Measurements from ENCODE around the gene ZFAND4. TPM values are rescaled to one million over a fixed set of nuclear protein-coding genes. Genes with fewer than 3 reads are reported as not detected.

The ZFAND4 gene
- total RNA-seq, 1 experiment from 2014 or later, result 18.3 TPM

DNA sequence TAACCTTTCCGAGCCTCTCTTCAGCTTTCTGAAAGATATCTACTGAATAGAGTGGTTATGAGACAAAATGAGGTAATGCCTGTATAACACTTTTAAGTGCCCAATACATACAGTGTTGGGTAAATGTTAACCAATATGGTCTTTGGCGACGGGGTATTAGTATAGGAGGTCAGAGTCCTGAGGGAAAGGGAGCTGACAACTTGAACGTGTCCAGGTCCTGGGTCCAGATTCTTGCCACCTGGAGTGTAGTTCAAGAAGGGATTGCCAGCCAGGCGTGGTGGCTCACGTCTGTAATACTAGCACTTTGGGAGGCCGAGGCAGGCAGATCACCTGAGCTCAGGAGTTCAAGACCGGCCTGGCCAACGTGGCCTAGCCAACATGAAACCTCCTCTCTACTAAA, 76.0 kb downstream of the ZFAND4 start:
- ChIA-PET POLR2A (no interaction called here), CTCF (no interaction called here)
- no peak overlapping the region for H3K27ac Mint-ChIP-seq
- peaks cover 6% of the 10 kb centered on the region; the same call in 1 of the 2 replicates for H3K36me3 Mint-ChIP-seq
- H3K4me1 Mint-ChIP-seq, result peaks cover 17% of the 10 kb centered on the region
- DNase-seq (ENCODE audit: low spot score), result no peak
- TF ChIP-seq NFE2L1 (CRISPR knock-in tag; IDR thresholded peaks at IDR 0.05) (no peak), ZNF263 (CRISPR knock-in tag; IDR thresholded peaks at IDR 0.05; ENCODE audit: low read depth) (no peak), ZBTB21 (CRISPR knock-in tag; IDR thresholded peaks at IDR 0.05; ENCODE audit: borderline replicate concordance) (no peak), PRRX2 (CRISPR knock-in tag; IDR thresholded peaks at IDR 0.05) (no peak), ZSCAN18 (CRISPR knock-in tag; IDR thresholded peaks at IDR 0.05) (no peak), ATF1 (CRISPR knock-in tag; IDR thresholded peaks at IDR 0.05) (no peak), NR3C1 (CRISPR knock-in tag; conservative IDR thresholded peaks at IDR 0.05; ENCODE audit: low read depth) (no peak), ZNF138 (CRISPR knock-in tag; conservative IDR thresholded peaks at IDR 0.05) (no peak), ZNF416 (CRISPR knock-in tag; IDR thresholded peaks at IDR 0.05) (no peak), NFYB (CRISPR knock-in tag; conservative IDR thresholded peaks at IDR 0.05; ENCODE audit: low read depth) (no peak)
- TF ChIP-seq, protein P1, sequence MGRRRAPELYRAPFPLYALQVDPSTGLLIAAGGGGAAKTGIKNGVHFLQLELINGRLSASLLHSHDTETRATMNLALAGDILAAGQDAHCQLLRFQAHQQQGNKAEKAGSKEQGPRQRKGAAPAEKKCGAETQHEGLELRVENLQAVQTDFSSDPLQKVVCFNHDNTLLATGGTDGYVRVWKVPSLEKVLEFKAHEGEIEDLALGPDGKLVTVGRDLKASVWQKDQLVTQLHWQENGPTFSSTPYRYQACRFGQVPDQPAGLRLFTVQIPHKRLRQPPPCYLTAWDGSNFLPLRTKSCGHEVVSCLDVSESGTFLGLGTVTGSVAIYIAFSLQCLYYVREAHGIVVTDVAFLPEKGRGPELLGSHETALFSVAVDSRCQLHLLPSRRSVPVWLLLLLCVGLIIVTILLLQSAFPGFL (CRISPR knock-in tag; IDR thresholded peaks at IDR 0.05; ENCODE audit: borderline replicate concordance), result no peak
- TF ChIP-seq, protein P2, sequence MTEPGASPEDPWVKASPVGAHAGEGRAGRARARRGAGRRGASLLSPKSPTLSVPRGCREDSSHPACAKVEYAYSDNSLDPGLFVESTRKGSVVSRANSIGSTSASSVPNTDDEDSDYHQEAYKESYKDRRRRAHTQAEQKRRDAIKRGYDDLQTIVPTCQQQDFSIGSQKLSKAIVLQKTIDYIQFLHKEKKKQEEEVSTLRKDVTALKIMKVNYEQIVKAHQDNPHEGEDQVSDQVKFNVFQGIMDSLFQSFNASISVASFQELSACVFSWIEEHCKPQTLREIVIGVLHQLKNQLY (CRISPR knock-in tag; IDR thresholded peaks at IDR 0.05), result no peak
- TF ChIP-seq, protein P3, sequence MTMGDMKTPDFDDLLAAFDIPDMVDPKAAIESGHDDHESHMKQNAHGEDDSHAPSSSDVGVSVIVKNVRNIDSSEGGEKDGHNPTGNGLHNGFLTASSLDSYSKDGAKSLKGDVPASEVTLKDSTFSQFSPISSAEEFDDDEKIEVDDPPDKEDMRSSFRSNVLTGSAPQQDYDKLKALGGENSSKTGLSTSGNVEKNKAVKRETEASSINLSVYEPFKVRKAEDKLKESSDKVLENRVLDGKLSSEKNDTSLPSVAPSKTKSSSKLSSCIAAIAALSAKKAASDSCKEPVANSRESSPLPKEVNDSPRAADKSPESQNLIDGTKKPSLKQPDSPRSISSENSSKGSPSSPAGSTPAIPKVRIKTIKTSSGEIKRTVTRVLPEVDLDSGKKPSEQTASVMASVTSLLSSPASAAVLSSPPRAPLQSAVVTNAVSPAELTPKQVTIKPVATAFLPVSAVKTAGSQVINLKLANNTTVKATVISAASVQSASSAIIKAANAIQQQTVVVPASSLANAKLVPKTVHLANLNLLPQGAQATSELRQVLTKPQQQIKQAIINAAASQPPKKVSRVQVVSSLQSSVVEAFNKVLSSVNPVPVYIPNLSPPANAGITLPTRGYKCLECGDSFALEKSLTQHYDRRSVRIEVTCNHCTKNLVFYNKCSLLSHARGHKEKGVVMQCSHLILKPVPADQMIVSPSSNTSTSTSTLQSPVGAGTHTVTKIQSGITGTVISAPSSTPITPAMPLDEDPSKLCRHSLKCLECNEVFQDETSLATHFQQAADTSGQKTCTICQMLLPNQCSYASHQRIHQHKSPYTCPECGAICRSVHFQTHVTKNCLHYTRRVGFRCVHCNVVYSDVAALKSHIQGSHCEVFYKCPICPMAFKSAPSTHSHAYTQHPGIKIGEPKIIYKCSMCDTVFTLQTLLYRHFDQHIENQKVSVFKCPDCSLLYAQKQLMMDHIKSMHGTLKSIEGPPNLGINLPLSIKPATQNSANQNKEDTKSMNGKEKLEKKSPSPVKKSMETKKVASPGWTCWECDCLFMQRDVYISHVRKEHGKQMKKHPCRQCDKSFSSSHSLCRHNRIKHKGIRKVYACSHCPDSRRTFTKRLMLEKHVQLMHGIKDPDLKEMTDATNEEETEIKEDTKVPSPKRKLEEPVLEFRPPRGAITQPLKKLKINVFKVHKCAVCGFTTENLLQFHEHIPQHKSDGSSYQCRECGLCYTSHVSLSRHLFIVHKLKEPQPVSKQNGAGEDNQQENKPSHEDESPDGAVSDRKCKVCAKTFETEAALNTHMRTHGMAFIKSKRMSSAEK (CRISPR knock-in tag; IDR thresholded peaks at IDR 0.05; ENCODE audit: borderline replicate concordance), result no peak
- TF ChIP-seq, protein P4, sequence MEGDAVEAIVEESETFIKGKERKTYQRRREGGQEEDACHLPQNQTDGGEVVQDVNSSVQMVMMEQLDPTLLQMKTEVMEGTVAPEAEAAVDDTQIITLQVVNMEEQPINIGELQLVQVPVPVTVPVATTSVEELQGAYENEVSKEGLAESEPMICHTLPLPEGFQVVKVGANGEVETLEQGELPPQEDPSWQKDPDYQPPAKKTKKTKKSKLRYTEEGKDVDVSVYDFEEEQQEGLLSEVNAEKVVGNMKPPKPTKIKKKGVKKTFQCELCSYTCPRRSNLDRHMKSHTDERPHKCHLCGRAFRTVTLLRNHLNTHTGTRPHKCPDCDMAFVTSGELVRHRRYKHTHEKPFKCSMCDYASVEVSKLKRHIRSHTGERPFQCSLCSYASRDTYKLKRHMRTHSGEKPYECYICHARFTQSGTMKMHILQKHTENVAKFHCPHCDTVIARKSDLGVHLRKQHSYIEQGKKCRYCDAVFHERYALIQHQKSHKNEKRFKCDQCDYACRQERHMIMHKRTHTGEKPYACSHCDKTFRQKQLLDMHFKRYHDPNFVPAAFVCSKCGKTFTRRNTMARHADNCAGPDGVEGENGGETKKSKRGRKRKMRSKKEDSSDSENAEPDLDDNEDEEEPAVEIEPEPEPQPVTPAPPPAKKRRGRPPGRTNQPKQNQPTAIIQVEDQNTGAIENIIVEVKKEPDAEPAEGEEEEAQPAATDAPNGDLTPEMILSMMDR (IDR thresholded peaks at IDR 0.05), result no peak
- peaks cover 16% of the 10 kb centered on the region for H3K9me3 Mint-ChIP-seq
- no peak overlapping the region for H3K4me3 Mint-ChIP-seq
- no peak for ATAC-seq
- peaks cover 31% of the 10 kb centered on the region for H3K27me3 Mint-ChIP-seq (ENCODE audit: low read depth)

DNA sequence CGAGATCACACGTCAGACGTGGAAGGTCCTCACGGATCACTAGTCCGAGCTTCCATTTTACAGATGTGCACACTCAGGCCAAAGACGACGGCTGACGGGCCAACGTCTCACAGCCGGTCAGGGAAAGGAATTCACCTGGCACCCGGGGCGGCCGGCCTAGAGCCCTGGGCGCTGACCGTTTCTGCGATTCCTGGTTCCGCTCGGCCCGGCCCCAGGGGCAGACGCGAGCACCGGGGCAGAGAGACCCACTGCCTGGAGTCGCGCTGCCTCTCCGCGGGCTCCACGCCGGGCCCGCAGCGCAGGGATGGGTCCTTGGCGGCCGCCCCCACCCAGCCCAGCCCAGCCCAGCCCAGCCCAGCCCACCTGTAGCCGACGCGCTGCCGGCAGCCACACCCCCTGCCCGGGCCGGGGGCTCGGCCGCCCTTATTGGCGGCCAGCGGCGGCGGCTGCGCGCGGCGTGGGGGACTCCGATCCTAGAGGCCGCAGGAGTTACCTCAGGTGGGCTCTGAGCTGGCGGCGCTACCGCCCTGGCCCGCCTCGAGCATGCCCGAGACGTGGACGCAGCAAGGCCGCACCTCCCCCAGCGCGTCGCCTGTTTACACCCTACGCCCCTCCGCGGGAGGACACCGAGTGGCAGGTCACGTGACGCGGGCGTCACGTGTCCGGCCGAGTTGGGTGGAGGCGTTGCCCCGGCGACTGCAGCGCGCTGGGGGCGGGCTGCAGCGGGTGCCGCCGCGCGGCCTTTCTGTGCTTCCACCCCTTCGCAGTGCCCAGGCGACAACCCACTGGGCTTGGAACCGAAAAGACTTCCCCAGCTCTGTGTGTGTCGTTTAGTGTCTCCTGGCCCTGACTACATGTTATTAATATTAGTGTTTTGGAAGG, 78.1 kb downstream of the ZFAND4 start:
- H3K27ac Mint-ChIP-seq, result peak overlapping the region; percentile 67; the same call in 1 of the 2 replicates
- H3K4me3 Mint-ChIP-seq, result peak overlapping the region; percentile 89
- ChIA-PET POLR2A (no interaction called here), CTCF (interaction anchor here (0.6 kb wide), 1 partner anchor 18 kb away, joined by 4 read pairs; no protein-coding TSS in a partner anchor)
- H3K9me3 Mint-ChIP-seq, result peaks cover 14% of the 10 kb centered on the region
- DNase-seq (ENCODE audit: low spot score) (peak; percentile 91), ATAC-seq (peak; percentile 88)
- peaks cover 24% of the 10 kb centered on the region for H3K27me3 Mint-ChIP-seq (ENCODE audit: low read depth)
- peaks cover 5% of the 10 kb centered on the region for H3K36me3 Mint-ChIP-seq
- peaks cover 14% of the 10 kb centered on the region for H3K4me1 Mint-ChIP-seq
- TF ChIP-seq FOXK1 (CRISPR knock-in tag; IDR thresholded peaks at IDR 0.05) (peak; percentile 100), ELF4 (CRISPR knock-in tag; IDR thresholded peaks at IDR 0.05; ENCODE audit: low read depth) (no peak), GABPB1 (CRISPR knock-in tag; IDR thresholded peaks at IDR 0.05) (peak; percentile 69), SP1 (CRISPR knock-in tag; conservative IDR thresholded peaks at IDR 0.05) (peak; percentile 94)
- TF ChIP-seq, protein P5, sequence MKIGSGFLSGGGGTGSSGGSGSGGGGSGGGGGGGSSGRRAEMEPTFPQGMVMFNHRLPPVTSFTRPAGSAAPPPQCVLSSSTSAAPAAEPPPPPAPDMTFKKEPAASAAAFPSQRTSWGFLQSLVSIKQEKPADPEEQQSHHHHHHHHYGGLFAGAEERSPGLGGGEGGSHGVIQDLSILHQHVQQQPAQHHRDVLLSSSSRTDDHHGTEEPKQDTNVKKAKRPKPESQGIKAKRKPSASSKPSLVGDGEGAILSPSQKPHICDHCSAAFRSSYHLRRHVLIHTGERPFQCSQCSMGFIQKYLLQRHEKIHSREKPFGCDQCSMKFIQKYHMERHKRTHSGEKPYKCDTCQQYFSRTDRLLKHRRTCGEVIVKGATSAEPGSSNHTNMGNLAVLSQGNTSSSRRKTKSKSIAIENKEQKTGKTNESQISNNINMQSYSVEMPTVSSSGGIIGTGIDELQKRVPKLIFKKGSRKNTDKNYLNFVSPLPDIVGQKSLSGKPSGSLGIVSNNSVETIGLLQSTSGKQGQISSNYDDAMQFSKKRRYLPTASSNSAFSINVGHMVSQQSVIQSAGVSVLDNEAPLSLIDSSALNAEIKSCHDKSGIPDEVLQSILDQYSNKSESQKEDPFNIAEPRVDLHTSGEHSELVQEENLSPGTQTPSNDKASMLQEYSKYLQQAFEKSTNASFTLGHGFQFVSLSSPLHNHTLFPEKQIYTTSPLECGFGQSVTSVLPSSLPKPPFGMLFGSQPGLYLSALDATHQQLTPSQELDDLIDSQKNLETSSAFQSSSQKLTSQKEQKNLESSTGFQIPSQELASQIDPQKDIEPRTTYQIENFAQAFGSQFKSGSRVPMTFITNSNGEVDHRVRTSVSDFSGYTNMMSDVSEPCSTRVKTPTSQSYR (CRISPR knock-in tag; IDR thresholded peaks at IDR 0.05), result peak; percentile 73
- TF ChIP-seq, protein P6, sequence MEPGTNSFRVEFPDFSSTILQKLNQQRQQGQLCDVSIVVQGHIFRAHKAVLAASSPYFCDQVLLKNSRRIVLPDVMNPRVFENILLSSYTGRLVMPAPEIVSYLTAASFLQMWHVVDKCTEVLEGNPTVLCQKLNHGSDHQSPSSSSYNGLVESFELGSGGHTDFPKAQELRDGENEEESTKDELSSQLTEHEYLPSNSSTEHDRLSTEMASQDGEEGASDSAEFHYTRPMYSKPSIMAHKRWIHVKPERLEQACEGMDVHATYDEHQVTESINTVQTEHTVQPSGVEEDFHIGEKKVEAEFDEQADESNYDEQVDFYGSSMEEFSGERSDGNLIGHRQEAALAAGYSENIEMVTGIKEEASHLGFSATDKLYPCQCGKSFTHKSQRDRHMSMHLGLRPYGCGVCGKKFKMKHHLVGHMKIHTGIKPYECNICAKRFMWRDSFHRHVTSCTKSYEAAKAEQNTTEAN (CRISPR knock-in tag; IDR thresholded peaks at IDR 0.05), result 0 out of 2 replicates have a peak, but pooled peaks have one; percentile 51
